Tibial artery (tissue), 4 donors: ENCODE data around the gene TTC38.

Source experiments
- DNase-seq, 2 donors: peaks; one replicate each; pipeline ENCODE4 v3.0.0-alpha.2; 2019
- H3K27ac ChIP-seq, 2 donors: fragments of 200-600 bp; sonication (generic) in 1 of 2; 1 replicate in 1 of 2; 2 replicates in 1 of 2; pipeline ENCODE4 v1.5.1; 2018 to 2019; ENCODE audit warnings: mild to moderate bottlenecking in 1 of 2
- H3K27me3 ChIP-seq, 2 donors: fragments of 200-600 bp; sonication (generic) in 1 of 2; one replicate each; pipeline versions ENCODE4 v1.5.1 to v1.6.0; 2016 to 2019
- H3K36me3 ChIP-seq, 3 donors: fragments of 200-600 bp; sonication (generic) in 2 of 3; one replicate each; pipeline ENCODE4 v1.5.1; 2016 to 2019; ENCODE audit warnings: mild to moderate bottlenecking in 2 of 3
- H3K4me1 ChIP-seq, 4 donors: fragments of 200-600 bp; sonication (generic) in 2 of 4; 1 replicate in 3 of 4; 2 replicates in 1 of 4; pipeline ENCODE4 v1.5.1; 2016 to 2019
- H3K4me3 ChIP-seq, 2 donors: fragments of 200-600 bp; sonication (generic) in 1 of 2; 1 replicate in 1 of 2; 2 replicates in 1 of 2; pipeline ENCODE4 v1.5.1; 2018 to 2019; ENCODE audit warnings: mild to moderate bottlenecking in 2 of 2
- H3K9me3 ChIP-seq, 3 donors: fragments of 200-600 bp; sonication (generic) in 1 of 3; one replicate each; pipeline ENCODE4 v1.5.1; 2016 to 2019
- intact Hi-C: fragments of 100-400 bp; cut with DNase I; formaldehyde crosslinking; loops from one replicate; pipeline ENCODE4 v1.15.0; 2023; ENCODE audit warnings: low total_unique reads
- TF ChIP-seq, protein P1 (sequence below), 2 experiments: fragments of 200-600 bp in 1 of 2; fragments of 450-650 bp in 1 of 2; IDR thresholded peaks; one replicate each; pipeline ENCODE4 v1.5.1; 2017 to 2019; ENCODE audit warnings: antibody characterized with exemption in 2 of 2, mild to moderate bottlenecking in 1 of 2, moderate library complexity in 1 of 2

Gene TTC38

DNA sequence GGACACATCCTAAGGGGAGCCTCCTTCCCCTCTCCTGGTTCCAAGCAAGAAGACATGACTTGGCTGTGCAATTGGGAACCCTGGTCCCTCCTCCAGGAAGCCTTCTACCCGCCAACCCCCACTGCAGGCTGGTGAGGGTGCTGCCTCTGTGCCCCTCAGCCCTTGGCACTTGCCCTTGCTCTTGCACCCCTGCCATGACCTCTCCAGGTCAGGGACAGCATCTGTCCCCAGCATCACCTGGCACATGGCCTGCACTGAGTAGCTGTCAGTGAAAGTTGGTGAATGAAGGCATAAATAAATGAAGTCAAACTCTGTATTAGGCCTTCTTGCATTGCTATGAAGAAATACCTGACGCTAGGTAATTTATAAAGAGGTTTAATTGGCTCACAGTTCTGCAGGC is 27.0 kb downstream of the TTC38 start:
- DNase-seq = no peak
- Histone ChIP-seq H3K9me3 (peaks cover 0 to 7% (median 0%) of the 10 kb centered on the region in 3 donors), H3K27ac (no peak overlapping the region), H3K4me3 (no peak overlapping the region), H3K36me3 (peaks cover 25 to 45% (median 31%) of the 10 kb centered on the region in 3 donors), H3K4me1 (peaks cover 0 to 18% (median 14%) of the 10 kb centered on the region in 4 donors), H3K27me3 (no peaks in the 10 kb centered on the region)
- TF ChIP-seq, protein P1, sequence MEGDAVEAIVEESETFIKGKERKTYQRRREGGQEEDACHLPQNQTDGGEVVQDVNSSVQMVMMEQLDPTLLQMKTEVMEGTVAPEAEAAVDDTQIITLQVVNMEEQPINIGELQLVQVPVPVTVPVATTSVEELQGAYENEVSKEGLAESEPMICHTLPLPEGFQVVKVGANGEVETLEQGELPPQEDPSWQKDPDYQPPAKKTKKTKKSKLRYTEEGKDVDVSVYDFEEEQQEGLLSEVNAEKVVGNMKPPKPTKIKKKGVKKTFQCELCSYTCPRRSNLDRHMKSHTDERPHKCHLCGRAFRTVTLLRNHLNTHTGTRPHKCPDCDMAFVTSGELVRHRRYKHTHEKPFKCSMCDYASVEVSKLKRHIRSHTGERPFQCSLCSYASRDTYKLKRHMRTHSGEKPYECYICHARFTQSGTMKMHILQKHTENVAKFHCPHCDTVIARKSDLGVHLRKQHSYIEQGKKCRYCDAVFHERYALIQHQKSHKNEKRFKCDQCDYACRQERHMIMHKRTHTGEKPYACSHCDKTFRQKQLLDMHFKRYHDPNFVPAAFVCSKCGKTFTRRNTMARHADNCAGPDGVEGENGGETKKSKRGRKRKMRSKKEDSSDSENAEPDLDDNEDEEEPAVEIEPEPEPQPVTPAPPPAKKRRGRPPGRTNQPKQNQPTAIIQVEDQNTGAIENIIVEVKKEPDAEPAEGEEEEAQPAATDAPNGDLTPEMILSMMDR (IDR thresholded peaks at IDR 0.05) = no peak
- intact Hi-C loops = no loop called here

DNA sequence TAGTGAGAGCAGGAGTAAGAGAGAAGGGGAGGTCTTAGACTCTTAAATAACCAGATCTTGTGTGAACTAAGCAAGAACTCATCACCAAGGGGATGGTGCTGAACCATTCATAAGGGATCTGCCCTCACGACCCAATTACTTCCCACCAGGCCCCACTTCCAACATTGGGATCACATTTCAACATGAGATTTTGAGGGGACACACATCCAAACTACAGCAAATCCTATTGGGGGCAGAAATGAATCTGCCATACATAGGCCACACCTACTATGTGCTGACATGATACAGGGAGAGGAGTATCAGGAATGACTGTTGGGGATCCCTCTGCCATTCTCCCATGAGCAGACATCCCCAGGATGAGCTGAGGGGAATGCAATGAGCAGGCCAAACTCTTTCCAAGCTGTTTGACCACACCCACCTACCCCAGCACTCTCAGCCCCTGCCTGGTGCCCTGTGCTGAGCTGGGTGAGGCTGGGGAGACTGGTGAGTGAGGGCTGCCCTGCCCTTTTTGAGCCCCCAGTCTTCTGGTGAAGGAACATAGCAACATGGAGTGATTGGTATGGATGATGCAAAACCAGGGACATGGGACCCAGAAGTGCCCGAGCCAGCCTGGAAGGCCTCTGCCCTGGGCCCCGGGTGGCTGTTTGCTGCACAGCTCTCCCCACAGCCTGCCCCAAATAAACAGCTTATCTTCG is 27.6 kb downstream of the TTC38 start:
- intact Hi-C loops = no loop called here

DNA sequence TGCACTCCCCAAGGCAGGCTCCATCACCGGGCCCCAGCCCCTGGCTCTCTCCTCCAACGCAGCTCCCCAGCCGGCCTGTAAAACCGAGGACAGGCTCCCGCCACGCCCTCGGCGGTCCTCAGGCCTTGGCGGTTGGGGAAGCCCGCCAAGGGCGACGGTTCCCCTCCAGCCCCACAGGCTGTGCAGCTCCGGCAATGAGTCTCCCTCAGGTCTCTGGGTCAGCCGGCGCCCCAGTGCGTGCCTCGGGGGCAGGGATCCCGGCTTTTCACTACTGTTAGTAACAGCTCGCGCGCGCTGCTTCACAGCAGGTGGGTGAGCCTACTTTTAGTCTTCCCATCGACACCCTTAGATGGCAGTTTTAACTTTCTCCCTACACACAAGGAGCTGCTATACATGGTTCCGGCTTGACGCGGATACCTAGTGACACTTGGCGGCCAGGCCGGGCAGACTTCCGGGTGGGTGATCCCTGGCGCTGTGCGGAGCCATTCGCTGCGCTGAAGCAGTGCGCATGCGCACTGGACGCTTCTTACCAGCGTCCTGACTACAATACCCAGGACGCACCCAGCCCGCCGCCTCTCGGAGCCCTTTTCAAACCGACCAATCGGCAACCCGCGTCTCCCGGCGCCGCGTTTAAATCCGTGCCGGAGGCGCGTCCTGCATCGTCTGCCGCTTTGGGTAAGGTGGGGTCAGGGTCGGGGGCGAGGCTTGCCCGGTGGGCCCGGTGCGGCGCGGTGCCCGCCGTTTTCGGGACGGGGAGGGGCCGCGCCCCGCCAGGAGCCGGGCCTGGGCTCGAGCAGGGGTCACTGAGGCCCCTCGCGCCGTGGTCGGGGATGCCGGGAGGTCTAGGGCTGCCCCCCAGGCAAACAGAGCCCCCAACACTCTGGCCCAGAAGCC is 28.7 kb downstream of the TTC38 start, which contains the start of gene GTSE1:
TSS of gene GTSE1 (plus strand) at position 614 of the 894 bp plus-strand sequence. CDS start 531 bp downstream, outside the sequence.
- H3K27me3 ChIP-seq = no peaks in the 10 kb centered on the region
- H3K9me3 ChIP-seq = peaks cover 0 to 7% (median 0%) of the 10 kb centered on the region in 3 donors
- H3K4me1 ChIP-seq = peaks cover 0 to 18% (median 14%) of the 10 kb centered on the region in 4 donors
- peaks cover 16 to 28% (median 22%) of the 10 kb centered on the region in 3 donors for H3K36me3 ChIP-seq
- H3K4me3 ChIP-seq = peak within 1 kb of the TSS; percentile 51 to 61
- intact Hi-C loops = no loop called here
- TF ChIP-seq, protein P1 (IDR thresholded peaks at IDR 0.05) = peak in 1 of 2 experiments; percentile 5
- peak; percentile 98 for DNase-seq
- peak within 1 kb of the TSS; percentile 88 to 91 for H3K27ac ChIP-seq

More for the DNA sequence above, 27.6 kb downstream of the TTC38 start:
- Histone ChIP-seq H3K9me3 (peaks cover 0 to 7% (median 0%) of the 10 kb centered on the region in 3 donors), H3K27ac (peak overlapping the region; percentile 88 to 91), H3K36me3 (peaks cover 25 to 39% (median 30%) of the 10 kb centered on the region in 3 donors), H3K4me1 (peaks cover 0 to 18% (median 14%) of the 10 kb centered on the region in 4 donors), H3K27me3 (no peaks in the 10 kb centered on the region), H3K4me3 (peak overlapping the region in 1 of 2 donors; percentile 61)
- no peak for DNase-seq
- TF ChIP-seq, protein P1 (IDR thresholded peaks at IDR 0.05) = no peak

DNA sequence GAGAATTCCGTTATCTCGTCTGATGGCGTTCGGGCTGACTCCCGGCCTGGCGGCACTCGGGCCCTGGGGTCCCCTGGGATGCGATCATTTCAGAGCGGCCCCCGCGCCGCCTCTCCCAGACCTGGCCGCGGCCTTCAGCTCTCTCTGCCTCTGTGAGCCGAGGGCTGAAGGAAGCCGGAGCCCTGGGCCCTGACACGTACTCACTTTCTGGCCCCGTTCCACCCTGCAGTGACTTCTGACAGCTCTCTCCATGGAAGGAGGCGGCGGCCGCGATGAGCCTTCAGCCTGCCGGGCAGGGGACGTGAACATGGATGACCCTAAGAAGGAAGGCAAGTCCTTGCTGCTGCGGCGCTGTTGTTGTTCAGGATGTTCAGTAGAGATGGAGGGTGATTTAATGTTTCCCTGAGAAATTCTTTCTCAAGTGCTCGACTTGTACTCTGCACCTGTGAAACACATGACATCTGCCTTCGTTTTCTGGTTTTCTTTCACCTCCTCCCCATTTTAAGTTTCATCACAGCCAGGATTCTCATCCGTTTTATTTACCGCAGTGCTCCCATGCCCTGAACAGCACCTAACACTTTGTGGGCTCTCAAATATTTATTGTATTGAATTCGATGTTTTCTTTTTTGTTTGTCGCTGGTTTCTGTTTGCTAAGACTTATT is 29.5 kb downstream of the TTC38 start:
- no peak for DNase-seq
- no peaks in the 10 kb centered on the region for H3K9me3 ChIP-seq
- peak overlapping the region in 1 of 2 donors; percentile 88 for H3K27ac ChIP-seq
- H3K4me1 ChIP-seq = peaks cover 0 to 18% (median 14%) of the 10 kb centered on the region in 4 donors
- H3K27me3 ChIP-seq = no peaks in the 10 kb centered on the region
- peaks cover 9 to 20% (median 14%) of the 10 kb centered on the region in 3 donors for H3K36me3 ChIP-seq
- intact Hi-C loops = no loop called here
- peak overlapping the region; percentile 51 to 61 for H3K4me3 ChIP-seq
- TF ChIP-seq, protein P1 (IDR thresholded peaks at IDR 0.05) = no peak

DNA sequence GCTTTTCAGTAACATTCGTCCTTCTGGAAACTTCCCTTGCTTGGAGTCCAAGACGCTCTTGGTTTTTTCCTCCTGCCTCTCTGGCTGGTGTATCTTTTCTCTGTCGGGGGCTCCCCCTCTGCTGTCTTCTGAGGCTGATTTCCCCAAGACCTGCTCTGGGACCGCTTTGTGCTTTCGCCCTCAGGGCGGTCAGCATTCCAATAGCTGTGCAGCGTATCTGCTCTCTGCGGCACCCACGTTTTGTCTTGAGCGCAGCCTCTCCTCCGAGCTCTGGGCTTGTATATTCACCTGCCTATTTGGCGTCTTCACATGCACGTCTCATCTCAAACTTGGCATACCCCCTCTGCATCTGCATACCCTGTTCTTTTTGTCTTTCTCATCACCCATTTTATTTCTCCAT is 31.3 kb downstream of the TTC38 start:
- no peaks in the 10 kb centered on the region for H3K27me3 ChIP-seq
- H3K9me3 ChIP-seq = no peaks in the 10 kb centered on the region
- peaks cover 0 to 2% (median 0%) of the 10 kb centered on the region in 3 donors for H3K36me3 ChIP-seq
- H3K4me3 ChIP-seq = no peak overlapping the region
- no peak overlapping the region for H3K27ac ChIP-seq
- DNase-seq = no peak
- peaks cover 0 to 18% (median 14%) of the 10 kb centered on the region in 4 donors for H3K4me1 ChIP-seq
- TF ChIP-seq, protein P1 (IDR thresholded peaks at IDR 0.05) = no peak
- intact Hi-C loops = no loop called here
